ENCODE results near the gene ACTR3.

ACTR3 gene

DNA sequence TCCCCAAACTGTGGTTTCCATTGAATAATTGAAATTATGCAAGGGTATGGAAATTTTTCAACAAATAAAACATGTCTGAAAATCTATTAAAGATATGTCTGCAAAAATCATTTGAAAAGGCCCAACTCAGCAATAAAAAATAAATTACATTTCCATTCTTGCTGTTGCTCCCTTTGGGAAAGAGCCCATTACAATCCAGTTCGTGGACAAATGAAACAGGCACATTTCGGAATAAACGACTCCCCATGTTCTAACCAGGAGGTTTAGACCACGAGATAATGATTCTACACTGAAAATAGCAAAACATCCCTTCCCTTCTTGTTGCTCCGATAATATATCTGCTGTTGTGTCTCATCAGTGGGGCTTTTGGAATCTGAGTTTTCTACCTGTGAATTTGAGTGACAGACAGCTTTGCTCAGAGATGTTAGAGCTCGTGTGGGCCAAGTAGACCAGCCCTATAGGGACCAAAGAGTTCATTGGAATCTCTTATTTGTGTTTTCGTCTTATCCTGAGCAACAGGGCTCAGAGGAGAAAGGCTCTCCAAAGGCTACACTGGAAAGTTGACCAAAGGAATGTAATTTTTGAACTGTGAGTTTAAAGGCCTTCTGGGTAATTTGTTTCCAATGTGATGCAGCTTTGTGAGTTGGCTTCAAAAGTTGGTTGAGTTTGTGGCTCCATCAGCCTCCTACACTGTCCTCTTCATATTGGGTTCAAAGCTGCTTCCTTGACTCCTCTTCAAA is 119.5 kb downstream of the ACTR3 start:
- no peaks in the 10 kb centered on the region for H3K27me3 ChIP-seq (ENCODE audit: control insufficient read depth in 1 of 2, insufficient read depth in 2 of 2, low read length in 2 of 2)
- no peak overlapping the region for H3K27ac ChIP-seq (ENCODE audit: low read depth, low read length)
- no peaks in the 10 kb centered on the region for H3K9me3 ChIP-seq (ENCODE audit: low read length)
- H3K4me1 ChIP-seq (ENCODE audit: insufficient read depth, low read length) = no peaks in the 10 kb centered on the region
- no peak overlapping the region for H3K9ac ChIP-seq (ENCODE audit: low read length)
- H3K4me3 ChIP-seq (ENCODE audit: low read depth in 1 of 2, low read length in 2 of 2) = no peak overlapping the region
- H3K36me3 ChIP-seq (ENCODE audit: insufficient read depth, low read length) = no peaks in the 10 kb centered on the region

DNA sequence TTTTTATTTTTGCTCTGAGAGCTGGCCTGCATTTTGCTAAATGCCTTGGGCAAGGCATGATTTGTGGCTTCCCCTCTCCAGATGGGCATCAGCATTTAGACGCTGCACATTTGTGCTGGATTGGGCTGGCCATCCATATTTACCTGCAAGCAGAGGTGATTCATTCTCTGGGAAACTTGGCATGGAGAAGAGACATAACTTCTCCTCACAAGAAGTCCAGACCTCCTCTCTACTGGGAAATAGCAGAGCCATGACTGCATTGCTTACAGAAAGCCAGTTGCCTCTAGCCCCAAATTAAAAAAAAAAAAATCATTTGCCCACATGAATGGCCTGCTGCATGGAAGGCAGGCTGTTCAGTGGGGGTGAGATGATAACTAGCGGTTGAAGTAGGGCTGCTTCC is 120.1 kb downstream of the ACTR3 start:
- Histone ChIP-seq H3K36me3 (ENCODE audit: insufficient read depth, low read length) (no peaks in the 10 kb centered on the region), H3K4me1 (ENCODE audit: insufficient read depth, low read length) (no peaks in the 10 kb centered on the region), H3K27ac (ENCODE audit: low read depth, low read length) (no peak overlapping the region), H3K4me3 (ENCODE audit: low read depth in 1 of 2, low read length in 2 of 2) (no peak overlapping the region), H3K27me3 (ENCODE audit: control insufficient read depth in 1 of 2, insufficient read depth in 2 of 2, low read length in 2 of 2) (no peaks in the 10 kb centered on the region), H3K9ac (ENCODE audit: low read length) (no peak overlapping the region), H3K9me3 (ENCODE audit: low read length) (no peaks in the 10 kb centered on the region)

DNA sequence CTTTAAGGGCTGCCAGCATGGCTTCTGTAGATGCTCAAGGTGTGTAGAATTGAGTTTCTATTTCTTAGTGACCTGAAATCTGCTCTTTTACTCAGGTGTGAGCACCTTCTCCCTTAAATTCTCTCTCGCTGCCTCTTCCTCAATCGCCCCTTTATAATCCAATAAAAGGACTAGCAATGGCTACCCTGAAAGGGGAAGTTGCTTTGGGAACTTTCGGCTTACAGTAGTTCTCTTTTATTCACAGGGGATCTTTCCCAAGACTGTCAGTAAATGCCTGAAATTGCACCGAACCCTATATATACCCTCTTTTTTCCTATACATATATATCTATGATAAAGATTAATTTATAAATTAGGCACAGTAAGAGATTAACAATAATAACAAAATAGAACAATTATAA is 121.8 kb downstream of the ACTR3 start:
- H3K27ac ChIP-seq (ENCODE audit: low read depth, low read length) = no peak overlapping the region
- no peak overlapping the region for H3K4me3 ChIP-seq (ENCODE audit: low read depth in 1 of 2, low read length in 2 of 2)
- H3K36me3 ChIP-seq (ENCODE audit: insufficient read depth, low read length) = no peaks in the 10 kb centered on the region
- no peaks in the 10 kb centered on the region for H3K9me3 ChIP-seq (ENCODE audit: low read length)
- no peaks in the 10 kb centered on the region for H3K4me1 ChIP-seq (ENCODE audit: insufficient read depth, low read length)
- no peaks in the 10 kb centered on the region for H3K27me3 ChIP-seq (ENCODE audit: control insufficient read depth in 1 of 2, insufficient read depth in 2 of 2, low read length in 2 of 2)
- H3K9ac ChIP-seq (ENCODE audit: low read length) = no peak overlapping the region

Data from muscle layer of colon (tissue), 2 donors.